ENCODE data around the gene MAPKAPK2.
"Not testable (repeated sequence)": the region's sequence is repeated elsewhere in the genome, so short reads cannot be mapped to it uniquely, and the experiment has no call there.

MAPKAPK2 gene

DNA sequence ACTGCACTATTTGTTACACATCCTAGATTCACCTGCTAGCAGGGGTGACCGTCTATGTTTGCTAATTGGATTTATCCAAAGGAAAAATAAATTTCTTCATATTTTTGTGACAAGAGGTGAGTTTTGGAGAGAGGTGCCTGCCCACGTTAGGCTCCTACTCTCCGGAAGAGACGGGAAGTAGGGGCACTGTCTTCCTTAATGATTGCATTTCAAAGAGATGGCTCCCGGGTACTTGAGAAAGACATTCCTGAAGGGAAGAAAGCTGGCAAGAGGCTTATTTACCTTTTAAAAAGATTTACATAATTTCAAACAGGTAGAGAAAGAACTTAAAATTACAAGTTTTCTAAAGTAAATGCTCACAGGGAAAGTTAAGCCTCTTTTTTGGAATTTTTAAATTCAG lies 67.2 kb downstream of the MAPKAPK2 start:
- no peak for DNase-seq

- DNase-seq, result no peak
Observed at GRCh38 chr1:206752481-206752880, 67.8 kb downstream of the MAPKAPK2 start.

DNA sequence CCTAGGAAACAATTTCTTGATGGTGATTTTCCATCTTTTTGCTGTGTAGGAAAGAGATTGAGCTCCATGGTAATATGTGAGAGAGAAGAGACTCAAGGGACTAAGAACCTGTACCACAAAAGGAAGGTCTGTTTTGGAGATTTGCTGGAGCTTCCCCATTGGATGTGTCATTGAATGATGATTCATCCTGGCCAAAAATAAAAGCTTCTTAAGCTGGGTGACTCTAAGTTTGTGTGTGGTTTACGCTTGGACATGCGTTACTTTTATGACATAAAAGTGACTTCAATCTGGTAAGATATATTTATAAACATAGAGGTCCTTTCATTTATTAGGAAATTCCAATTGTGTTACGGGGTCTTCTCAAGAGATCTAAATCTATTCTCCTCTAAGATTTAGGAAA lies 68.4 kb downstream of the MAPKAPK2 start:
- DNase-seq, result no peak

- no peak for DNase-seq
Observed at GRCh38 chr1:206754011-206754410, 69.3 kb downstream of the MAPKAPK2 start.

- no peak for DNase-seq
Observed at GRCh38 chr1:206757524-206758266, 73.0 kb downstream of the MAPKAPK2 start.

DNA sequence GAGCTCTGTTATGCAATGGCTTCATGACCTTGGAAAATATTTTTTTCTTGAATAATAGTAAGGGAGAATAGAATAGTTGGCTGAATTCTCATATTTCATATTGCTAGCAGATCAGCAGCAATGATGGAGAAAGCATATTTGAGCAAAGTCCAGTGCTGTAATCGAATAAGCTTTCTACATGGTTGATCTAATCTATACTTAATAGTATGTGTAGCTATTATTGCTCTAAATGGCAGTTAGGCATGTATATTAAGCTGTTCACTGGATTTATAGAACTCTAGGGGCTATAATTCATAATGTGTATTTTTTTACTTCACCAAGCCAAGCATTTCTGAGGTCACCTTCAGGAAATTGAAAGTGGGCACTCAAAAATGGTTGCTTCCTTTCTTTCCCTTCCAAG lies 75.9 kb downstream of the MAPKAPK2 start:
- no peak for DNase-seq

DNA sequence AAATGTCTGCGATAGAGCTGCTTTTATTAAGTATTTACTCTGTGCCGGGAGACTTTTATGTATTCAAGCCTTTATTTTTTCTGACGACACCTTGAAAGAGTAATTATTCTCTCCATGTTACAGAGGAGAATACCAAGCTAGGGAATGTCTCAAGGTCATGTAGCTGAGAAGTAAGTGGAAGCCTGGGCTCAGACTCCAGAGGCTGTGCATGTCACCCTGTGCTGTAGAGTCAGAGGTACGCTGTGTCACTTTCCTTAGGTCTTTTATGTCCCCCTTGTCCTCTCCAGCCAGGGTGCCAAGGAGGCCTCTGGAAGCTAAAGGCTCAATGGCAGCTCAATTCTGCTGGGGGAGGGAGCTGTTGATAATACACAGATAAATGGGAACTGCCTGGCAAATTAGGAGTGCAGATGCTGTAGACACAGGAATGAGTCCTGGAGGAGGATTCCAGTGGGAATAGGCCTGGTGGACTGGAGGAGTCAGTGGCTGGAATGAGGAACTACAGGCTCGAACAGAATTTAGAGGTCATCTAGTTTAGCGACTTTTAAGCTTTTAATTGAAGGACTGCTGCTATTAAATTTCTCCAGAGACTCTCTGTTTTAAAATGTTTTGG lies 76.6 kb downstream of the MAPKAPK2 start:
- no peak for DNase-seq

DNA sequence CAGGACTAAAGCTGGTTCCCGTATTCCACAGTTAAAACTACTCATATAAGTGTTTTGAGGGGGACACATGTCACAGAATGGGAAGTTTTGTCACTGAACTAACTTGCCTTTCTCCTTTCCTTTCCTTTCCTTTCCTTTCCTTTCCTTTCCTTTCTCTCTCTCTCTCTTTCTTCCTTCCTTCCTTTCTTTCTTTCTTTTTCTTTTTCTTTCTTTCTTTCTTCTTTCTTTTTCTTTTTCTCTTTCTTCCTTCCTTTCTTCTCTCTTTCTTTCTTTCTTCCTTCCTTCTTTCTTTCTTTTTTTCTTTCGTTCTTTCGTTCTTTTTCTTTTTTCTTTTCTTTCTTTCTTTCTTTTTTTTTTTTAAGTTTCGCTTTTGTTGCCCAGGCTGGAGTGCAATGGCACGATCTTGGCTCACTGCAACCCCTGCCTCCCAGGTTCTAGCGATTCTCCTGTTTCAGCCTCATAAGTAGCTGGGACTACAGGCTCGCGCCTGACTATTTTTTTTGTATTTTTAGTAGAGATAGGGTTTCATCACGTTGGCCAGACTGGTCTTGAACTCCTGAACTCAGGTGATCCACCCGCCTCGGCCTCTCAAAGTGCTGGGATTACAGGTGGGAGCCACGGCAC lies 78.1 kb downstream of the MAPKAPK2 start:
- DNase-seq, result not testable (repeated sequence)

- peak; percentile 57 for DNase-seq
Observed at GRCh38 chr1:206765771-206766170, 81.1 kb downstream of the MAPKAPK2 start.

DNA sequence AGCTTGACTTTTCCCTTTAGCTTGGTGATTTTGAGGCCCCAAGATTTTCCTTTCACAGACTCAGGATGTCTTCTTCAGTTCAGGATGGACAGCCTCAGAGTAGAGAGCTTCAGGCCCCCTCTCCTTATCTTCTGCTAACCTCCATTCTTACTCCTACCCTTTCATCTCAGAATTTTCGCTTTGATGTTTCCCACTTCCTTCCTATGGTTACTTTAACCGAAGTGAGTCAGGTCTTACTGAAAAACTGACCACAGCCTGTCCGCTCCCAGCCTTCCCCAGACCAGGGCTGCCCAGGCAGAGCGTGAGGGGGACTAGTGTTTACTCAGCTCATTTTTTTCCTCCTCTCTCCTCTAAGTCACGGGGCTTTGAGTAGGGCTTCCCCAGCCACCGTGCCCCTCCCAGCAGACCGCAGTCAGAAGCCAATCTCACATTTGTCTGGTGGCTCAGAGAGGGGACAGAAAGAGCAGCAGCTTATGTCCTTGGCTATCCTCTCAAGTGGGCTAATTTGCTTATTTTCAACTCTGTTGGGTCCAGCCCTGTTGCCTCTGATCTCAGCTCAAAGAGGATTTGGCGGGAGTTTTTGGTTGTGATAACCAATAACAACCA lies 81.6 kb downstream of the MAPKAPK2 start:
- DNase-seq, result peak; percentile 99

DNA sequence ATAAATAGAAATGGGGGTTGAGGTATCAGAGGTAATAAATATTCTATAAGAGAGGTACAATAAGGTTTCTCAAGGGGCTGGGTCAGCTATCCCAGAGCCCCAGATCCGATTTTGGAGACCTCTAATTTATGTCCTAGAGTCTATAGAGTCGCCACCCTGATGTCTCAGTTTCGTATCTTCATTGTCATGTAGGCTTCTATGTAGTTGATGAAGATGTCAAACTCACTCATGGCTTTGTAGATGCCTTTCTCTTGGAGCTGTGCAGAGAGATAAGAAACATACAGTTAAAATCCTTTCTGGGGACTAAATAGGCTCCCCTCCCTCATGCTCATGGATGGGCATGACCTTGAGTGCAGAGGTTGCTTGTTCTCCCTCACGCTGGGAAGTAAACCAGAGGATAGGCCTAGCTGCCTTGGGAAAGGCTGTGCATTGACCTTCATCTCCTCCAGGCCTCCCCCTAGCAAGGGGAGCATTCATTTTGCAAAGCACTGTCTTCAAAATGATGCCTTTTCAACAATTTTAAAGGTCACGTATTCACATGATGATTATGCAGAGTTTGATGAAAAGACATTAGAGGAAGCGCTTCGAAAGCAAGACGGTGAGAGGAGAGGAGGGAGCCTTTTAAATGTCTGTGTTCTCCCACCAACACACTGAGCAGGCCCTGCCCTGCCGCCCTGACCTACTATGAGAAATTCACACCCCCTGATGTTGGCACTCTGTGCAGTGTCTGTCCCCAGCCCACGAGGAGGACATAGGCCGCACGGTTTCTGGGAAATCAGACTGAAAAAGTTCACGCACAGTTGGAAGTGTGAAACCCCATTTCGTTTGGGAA lies 84.0 kb downstream of the MAPKAPK2 start:
- peak; percentile 27 for DNase-seq

DNA sequence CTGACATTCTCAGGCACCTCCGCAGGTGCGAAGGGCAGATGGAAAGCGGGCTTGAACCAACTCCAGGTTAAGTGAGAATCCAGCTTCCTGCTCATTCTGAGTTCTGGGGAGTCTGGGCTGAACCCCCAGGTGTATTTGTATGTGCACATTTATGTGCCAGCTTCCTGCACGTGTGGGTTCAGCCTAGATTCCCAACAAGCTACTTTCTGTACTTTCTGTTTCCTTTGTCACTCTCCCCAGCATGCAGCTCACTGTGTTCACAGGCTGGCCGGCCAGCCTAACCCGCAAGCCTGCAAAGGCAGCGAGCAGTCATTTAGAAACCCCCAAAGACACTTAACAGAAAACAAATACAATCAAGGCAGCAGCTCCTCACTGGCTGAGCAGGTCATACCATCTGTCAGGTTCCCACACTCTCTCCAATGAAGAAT lies 84.6 kb downstream of the MAPKAPK2 start:
- DNase-seq, result no peak

DNA sequence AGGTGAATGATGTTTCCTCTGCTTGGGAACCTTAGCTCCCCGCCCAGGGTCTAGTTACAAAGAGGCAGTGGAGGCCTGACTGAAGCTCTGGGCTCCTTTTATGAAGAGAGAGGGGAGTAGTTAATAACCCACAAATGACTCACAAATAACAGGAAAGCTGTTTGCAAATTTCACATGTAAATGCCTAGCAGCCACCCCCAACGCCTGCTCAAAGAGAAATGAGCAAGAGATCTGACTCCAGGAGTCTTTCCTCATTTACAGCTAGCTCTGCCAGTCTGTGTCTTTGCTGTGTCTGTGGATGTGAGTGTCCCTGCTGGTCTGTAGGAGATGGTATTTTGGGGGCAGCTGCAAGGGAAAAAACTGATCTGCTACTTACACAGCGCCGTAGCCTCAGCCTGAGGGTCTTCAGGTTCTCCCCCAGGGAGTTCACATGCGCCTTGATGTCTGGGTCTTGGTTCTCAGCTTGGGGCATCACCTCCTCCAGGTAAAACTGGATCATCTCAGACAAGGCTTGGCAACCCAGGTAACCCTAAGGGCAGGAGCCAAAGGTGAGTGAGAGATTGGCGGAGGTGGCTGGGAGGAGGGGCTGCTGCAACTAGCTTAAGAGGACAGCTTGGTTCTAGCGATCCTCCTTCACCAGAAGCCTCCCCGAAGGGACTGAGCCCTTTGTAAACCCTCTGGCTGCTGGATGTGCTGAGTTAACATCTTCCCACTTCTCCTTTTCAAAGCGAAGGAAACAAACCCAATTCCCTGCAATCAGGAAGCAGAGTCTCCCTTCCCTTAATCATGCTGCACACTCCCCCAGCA lies 86.0 kb downstream of the MAPKAPK2 start, which contains the start of gene IL19:
TSS of gene IL19 (plus strand) at position 243 of the 807 bp plus-strand sequence. CDS start 65,890 bp downstream, outside the sequence.
- peak; percentile 77 for DNase-seq

DNA sequence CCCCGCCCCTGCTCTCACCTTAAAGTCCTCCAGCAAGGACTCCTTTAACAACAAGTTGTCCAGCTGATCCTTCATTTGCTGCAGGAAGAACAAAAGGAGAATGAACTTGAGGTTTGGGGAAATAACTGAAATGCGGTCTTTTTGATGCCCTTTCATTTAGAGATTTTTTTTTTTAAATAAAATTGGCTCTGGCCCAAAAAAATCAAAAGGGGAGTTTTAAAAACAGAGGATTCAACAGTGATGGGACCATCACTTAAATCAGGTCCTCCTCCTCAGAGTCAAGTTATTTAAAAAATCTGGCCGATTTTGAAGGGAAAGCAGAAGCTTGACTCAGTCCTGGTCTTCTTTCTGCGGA lies 86.6 kb downstream of the MAPKAPK2 start:
- no peak for DNase-seq

- DNase-seq, result no peak
Observed at GRCh38 chr1:206772243-206772937, 87.7 kb downstream of the MAPKAPK2 start, which contains the start of gene IL10. IL10 (minus strand) TSS chr1:206772494; CDS start chr1:206772435, 59 bp downstream.

DNA sequence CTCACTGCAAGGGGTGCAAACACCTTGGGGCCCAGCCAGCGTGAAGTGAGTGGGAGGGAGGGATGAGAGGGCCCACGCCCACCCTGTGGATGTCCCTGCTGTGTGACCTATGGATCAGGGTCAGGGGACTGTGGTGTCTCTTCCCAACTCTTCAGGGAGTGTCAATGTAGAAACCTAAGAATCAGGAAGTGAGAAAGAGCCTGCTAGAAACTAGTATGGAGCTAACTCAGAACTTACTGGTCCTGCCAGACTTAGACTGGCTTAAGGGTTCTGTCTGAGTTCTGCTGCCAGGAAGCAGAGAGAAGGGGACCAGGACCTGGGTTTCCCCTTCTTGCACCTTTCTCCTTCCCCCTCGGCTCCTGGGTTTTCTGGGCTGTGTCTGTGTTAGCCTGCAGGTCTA lies 89.4 kb downstream of the MAPKAPK2 start:
- DNase-seq, result no peak

DNA sequence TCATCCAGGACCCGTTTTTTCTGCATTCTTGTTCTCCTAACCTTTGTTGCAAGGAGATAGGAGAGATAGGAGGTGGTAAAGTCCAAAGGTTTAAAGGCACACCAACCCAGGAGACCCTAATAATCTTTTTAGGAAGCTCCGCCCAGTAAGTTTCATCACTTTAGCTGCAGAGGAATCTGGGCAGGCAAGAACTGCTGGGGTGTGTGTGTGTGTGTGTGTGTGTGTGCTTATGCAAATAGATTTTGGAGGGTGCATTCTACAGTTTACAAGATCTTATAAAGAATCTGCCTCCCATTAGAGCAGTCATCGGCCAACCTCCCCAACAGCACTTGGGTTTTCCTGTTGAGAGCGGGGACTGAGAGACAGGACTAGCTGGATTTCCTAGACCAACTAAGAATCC lies 91.5 kb downstream of the MAPKAPK2 start:
- DNase-seq, result no peak

GRCh38 chr1:206778031-206778430 lies 93.3 kb downstream of the MAPKAPK2 start:
- no peak for DNase-seq

DNA sequence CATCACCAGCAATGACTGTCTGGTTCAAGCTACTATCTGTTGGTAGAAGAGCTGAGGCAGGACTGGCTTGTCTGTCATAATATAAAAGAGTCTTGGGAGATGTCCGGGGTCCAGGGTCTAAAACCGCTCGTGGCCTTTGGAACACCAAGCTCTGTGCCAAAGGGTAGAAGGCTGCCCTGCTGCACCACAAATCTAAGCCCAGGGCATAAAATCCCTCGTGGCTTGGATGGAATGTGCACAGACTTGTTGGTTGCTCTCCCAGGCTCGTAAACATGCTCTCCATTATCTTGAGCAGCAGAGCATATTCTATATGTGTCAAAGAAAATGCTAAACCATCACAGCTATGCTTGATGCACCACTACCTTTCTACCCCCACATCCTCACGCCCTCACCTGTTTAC lies 94.2 kb downstream of the MAPKAPK2 start:
- not testable (repeated sequence) for DNase-seq

- peak; percentile 77 for DNase-seq
Observed at GRCh38 chr1:206779638-206780037, 94.9 kb downstream of the MAPKAPK2 start.

DNA sequence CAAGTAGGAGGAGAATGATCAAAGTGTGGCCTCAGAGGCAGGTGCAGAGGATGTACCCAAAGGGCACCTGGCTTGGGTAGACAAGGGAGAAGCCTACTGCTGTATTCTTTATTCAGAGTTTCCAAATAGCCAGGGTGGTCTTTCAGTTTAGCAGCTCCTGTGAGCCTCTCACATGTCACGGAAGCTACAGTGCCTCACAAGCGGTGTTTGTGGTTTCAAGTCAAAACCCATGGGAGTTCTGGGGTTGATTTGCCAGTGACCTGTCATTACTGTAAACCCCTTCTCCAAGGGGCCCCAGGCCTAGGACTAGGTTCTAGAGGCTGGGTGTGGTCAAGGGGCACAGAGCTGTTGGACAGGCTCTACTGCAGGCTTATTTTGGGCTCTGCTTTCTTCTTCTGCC lies 97.7 kb downstream of the MAPKAPK2 start:
- DNase-seq, result no peak

Measured in OCI-M1 (cell line).